AG09319 (cell line): Measurements from ENCODE around the gene ABCB1.
"Not testable (repeated sequence)": the region's sequence is repeated elsewhere in the genome, so short reads cannot be mapped to it uniquely, and the experiment has no call there.

ENCODE experiments used
- DNase-seq: peaks from one replicate; pipeline ENCODE4 v3.0.0-alpha.2; 2010; ENCODE audit warnings: low read depth; ENCODE audit errors: extremely low read depth
- CTCF ChIP-seq: IDR thresholded peaks from 2 replicates; pipeline ENCODE4 v1.5.1; 2011; ENCODE audit warnings: low read depth, mild to moderate bottlenecking, inconsistent platforms, low read length, moderate library complexity

Gene ABCB1

GRCh38 chr7:87580636-87581035 is 20.0 kb downstream of the ABCB1 start:
- no peak for TF ChIP-seq CTCF
- no peak for DNase-seq

- DNase-seq = no peak
- TF ChIP-seq CTCF = no peak
Observed at GRCh38 chr7:87575521-87575920, 25.2 kb downstream of the ABCB1 start.

- TF ChIP-seq CTCF = no peak
- peak; percentile 3 for DNase-seq
Observed at GRCh38 chr7:87574630-87575029, 26.1 kb downstream of the ABCB1 start.

- DNase-seq = not testable (repeated sequence)
Observed at GRCh38 chr7:87572513-87572912, 28.2 kb downstream of the ABCB1 start.

GRCh38 chr7:87570178-87570577 is 30.5 kb downstream of the ABCB1 start:
- no peak for TF ChIP-seq CTCF
- DNase-seq = peak; percentile 45

GRCh38 chr7:87567052-87567451 is 33.6 kb downstream of the ABCB1 start:
- DNase-seq = no peak
- TF ChIP-seq CTCF = no peak

- no peak for DNase-seq
- TF ChIP-seq CTCF = no peak
Observed at GRCh38 chr7:87566311-87566900, 34.3 kb downstream of the ABCB1 start.

GRCh38 chr7:87565877-87566276 is 34.8 kb downstream of the ABCB1 start:
- DNase-seq = no peak
- TF ChIP-seq CTCF = no peak
